ENCODE results near the gene NEB. TPM values are rescaled to one million over a fixed set of nuclear protein-coding genes. Genes with fewer than 3 reads are reported as not detected.
"Not testable (repeated sequence)": the region's sequence is repeated elsewhere in the genome, so short reads cannot be mapped to it uniquely, and the experiment has no call there.

NEB gene
- total and polyA plus RNA-seq, 4 donors: 1.6 to 3.1 (median 2.5) TPM

DNA sequence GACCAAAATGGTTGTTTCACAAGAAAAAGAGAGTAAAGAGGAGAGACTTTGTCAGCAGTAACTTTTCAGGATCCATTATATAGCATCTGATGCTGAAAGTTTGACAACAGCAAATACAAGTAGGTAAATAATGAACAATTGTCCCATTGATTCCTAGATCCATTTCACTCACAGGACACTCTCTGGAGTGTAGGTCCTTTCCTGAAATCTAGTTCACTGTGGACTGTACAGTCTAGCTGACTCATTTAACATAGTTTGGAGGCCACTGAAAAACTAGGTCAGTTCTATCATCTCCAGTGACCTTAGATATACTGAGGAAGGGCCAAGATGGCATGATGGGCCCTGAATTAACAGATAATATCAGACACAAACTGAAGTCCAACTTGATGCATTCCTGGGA is 19.3 kb upstream of the NEB start:
- Histone ChIP-seq H3K4me1 (ENCODE audit: control insufficient read depth in 1 of 2, insufficient read depth in 2 of 2, low read length in 2 of 2) (no peaks in the 10 kb centered on the region), H3K36me3 (ENCODE audit: control insufficient read depth in 1 of 2, insufficient read depth in 2 of 2, low read length in 1 of 2) (no peaks in the 10 kb centered on the region), H3K27ac (ENCODE audit: low read depth in 1 of 2, low read length in 2 of 2) (no peak overlapping the region), H3K9me3 (ENCODE audit: control insufficient read depth, low read length) (no peaks in the 10 kb centered on the region), H3K27me3 (ENCODE audit: control insufficient read depth in 1 of 2, insufficient read depth in 2 of 2, low read length in 1 of 2) (no peaks in the 10 kb centered on the region), H3K4me3 (ENCODE audit: low read length in 2 of 2) (no peak overlapping the region)
- DNase-seq: no peak
- ATAC-seq (ENCODE audit: low FRiP score): no peak
- intact Hi-C loops (cut with DNase I): no loop called here

DNA sequence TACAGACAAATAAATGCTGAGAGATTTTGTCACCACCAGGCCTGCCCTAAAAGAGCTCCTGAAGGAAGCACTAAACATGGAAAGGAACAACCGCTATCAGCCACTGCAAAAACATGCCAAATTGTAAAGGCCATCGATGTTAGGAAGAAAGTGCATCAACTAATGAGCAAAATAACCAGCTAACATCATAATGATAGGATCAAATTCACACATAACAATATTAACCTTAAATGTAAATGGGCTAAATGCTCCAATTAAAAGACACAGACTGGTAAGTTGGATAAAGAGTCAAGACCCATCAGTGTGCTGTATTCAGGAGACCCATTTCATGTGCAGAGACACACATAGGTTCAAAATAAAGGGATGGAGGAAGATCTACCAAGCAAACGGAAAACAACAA is 11.0 kb upstream of the NEB start:
- H3K9me3 ChIP-seq (ENCODE audit: control insufficient read depth, low read length); H3K4me3 ChIP-seq (ENCODE audit: low read length in 2 of 2); H3K4me1 ChIP-seq (ENCODE audit: control insufficient read depth in 1 of 2, insufficient read depth in 2 of 2, low read length in 2 of 2); H3K27ac ChIP-seq (ENCODE audit: low read depth in 1 of 2, low read length in 2 of 2); H3K27me3 ChIP-seq (ENCODE audit: control insufficient read depth in 1 of 2, insufficient read depth in 2 of 2, low read length in 1 of 2); intact Hi-C loops (cut with DNase I); DNase-seq; H3K36me3 ChIP-seq (ENCODE audit: control insufficient read depth in 1 of 2, insufficient read depth in 2 of 2, low read length in 1 of 2); ATAC-seq (ENCODE audit: low FRiP score): not testable (repeated sequence)
- 97 to 98% methylated on average over 3 of the region's 3 CpGs for WGBS, 2 donors

DNA sequence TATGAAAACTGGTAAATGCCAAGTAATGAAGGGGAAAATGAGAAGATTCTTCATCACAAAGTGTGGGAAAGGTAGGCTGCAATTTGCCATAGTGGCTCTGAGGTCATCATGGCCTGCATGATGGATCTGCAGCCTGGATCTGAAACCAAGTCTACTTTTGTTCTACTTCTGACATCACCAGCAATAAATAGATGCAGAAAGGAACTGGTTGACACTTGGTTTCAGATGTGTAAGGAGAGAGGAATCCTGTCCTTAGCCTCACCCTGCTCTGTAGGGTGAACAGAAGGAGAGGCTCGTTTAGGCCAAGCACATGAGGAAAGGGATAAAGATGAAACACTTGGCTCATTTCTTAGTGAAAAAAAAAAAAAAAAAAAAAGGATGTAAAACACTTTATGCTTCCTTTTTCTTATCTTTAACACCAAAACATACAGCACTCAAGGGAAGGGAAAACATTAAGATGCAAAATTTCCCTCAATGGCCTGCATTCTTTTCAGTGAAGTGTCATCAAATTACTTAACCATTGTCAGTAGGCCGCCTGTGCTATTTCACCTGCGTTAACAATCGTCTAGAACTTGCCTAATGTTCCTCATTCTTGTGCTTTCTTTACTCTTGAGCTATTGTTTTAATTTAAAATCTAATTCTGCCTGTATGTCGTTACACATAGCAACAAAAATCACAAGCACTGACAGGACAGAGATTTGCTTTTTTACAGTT is 3.9 kb downstream of the NEB start:
- no peak for ATAC-seq (ENCODE audit: low FRiP score)
- H3K36me3 ChIP-seq (ENCODE audit: control insufficient read depth in 1 of 2, insufficient read depth in 2 of 2, low read length in 1 of 2): no peaks in the 10 kb centered on the region
- no peak overlapping the region for H3K27ac ChIP-seq (ENCODE audit: low read depth in 1 of 2, low read length in 2 of 2)
- no peak overlapping the region for H3K4me3 ChIP-seq (ENCODE audit: low read length in 2 of 2)
- no peaks in the 10 kb centered on the region for H3K27me3 ChIP-seq (ENCODE audit: control insufficient read depth in 1 of 2, insufficient read depth in 2 of 2, low read length in 1 of 2)
- no peaks in the 10 kb centered on the region for H3K9me3 ChIP-seq (ENCODE audit: control insufficient read depth, low read length)
- WGBS, 2 donors: 79% methylated on average over 5 of the region's 5 CpGs
- H3K4me1 ChIP-seq (ENCODE audit: control insufficient read depth in 1 of 2, insufficient read depth in 2 of 2, low read length in 2 of 2): peaks cover 0 to 4% of the 10 kb centered on the region in 2 donors
- DNase-seq: no peak
- intact Hi-C loops (cut with DNase I): no loop called here

- H3K4me1 ChIP-seq (ENCODE audit: control insufficient read depth in 1 of 2, insufficient read depth in 2 of 2, low read length in 2 of 2): peaks cover 0 to 4% of the 10 kb centered on the region in 2 donors
- H3K27ac ChIP-seq (ENCODE audit: low read depth in 1 of 2, low read length in 2 of 2): no peak overlapping the region
- H3K4me3 ChIP-seq (ENCODE audit: low read length in 2 of 2): no peak overlapping the region
- 62 to 72% methylated on average over 1 of the region's 1 CpG for WGBS, 2 donors
- no peaks in the 10 kb centered on the region for H3K9me3 ChIP-seq (ENCODE audit: control insufficient read depth, low read length)
- ATAC-seq (ENCODE audit: low FRiP score) (no peak), DNase-seq (no peak)
- no peaks in the 10 kb centered on the region for H3K27me3 ChIP-seq (ENCODE audit: control insufficient read depth in 1 of 2, insufficient read depth in 2 of 2, low read length in 1 of 2)
- peaks cover 0 to 2% of the 10 kb centered on the region in 2 donors for H3K36me3 ChIP-seq (ENCODE audit: control insufficient read depth in 1 of 2, insufficient read depth in 2 of 2, low read length in 1 of 2)
- intact Hi-C loops (cut with DNase I): no loop called here
Measured at GRCh38 chr2:151729837-151730236, 4.4 kb downstream of the NEB start.

DNA sequence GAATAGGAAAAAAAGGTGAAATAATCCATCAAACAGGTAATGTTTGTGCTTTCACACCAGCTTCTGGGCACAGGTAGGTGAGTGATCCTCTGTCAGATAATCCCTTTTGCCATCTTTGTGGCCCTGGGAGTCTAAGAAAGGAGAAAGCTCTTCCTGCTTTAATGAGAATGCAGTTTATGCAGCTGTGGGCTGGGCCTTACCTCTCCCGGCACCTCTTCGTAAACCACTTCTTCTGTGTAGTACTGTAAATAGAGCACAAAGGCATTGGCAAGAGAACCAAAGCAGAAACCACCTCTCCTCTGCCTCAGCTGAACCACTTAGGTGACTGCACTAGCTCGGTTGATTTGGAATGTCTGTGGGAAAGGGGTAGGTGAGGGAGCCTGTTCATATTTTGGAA is 4.9 kb downstream of the NEB start:
- Histone ChIP-seq H3K27me3 (ENCODE audit: control insufficient read depth in 1 of 2, insufficient read depth in 2 of 2, low read length in 1 of 2) (no peaks in the 10 kb centered on the region), H3K4me1 (ENCODE audit: control insufficient read depth in 1 of 2, insufficient read depth in 2 of 2, low read length in 2 of 2) (peaks cover 0 to 4% of the 10 kb centered on the region in 2 donors), H3K36me3 (ENCODE audit: control insufficient read depth in 1 of 2, insufficient read depth in 2 of 2, low read length in 1 of 2) (peaks cover 0 to 2% of the 10 kb centered on the region in 2 donors), H3K27ac (ENCODE audit: low read depth in 1 of 2, low read length in 2 of 2) (no peak overlapping the region), H3K4me3 (ENCODE audit: low read length in 2 of 2) (no peak overlapping the region), H3K9me3 (ENCODE audit: control insufficient read depth, low read length) (no peaks in the 10 kb centered on the region)
- intact Hi-C loops (cut with DNase I): no loop called here
- WGBS, 2 donors: 91 to 97% methylated on average over 3 of the region's 3 CpGs
- DNase-seq (no peak), ATAC-seq (ENCODE audit: low FRiP score) (no peak)

DNA sequence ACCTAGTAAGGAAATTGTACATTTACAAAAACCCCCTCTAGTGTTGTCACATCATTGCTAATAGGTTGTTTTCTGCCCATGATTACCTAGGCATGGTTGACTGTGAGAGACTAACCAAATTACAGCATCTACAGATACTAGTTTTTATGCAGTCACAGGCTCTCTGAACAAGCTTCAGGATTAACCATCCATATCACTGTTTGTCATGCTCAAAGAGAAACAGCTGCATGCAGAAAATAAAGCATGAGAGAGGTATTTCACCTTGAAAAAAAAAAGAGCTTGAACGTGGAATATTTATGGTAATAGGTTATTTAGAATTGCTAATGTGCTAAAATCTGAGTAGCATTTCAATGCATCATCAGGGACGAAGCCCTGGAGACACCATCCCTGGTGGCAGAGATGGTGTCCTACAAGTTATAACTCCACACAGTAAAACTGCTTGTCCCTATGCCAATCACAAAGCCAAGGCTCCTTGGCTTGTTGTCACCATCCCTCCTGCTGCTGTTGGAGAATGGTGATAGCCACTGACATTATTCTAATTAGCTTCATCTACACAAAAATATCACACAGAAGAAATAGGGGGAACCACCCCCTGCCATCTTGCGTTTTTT is 5.4 kb downstream of the NEB start:
- Histone ChIP-seq H3K4me3 (ENCODE audit: low read length in 2 of 2) (no peak overlapping the region), H3K4me1 (ENCODE audit: control insufficient read depth in 1 of 2, insufficient read depth in 2 of 2, low read length in 2 of 2) (peaks cover 0 to 4% of the 10 kb centered on the region in 2 donors), H3K27ac (ENCODE audit: low read depth in 1 of 2, low read length in 2 of 2) (no peak overlapping the region), H3K27me3 (ENCODE audit: control insufficient read depth in 1 of 2, insufficient read depth in 2 of 2, low read length in 1 of 2) (no peaks in the 10 kb centered on the region), H3K9me3 (ENCODE audit: control insufficient read depth, low read length) (no peaks in the 10 kb centered on the region), H3K36me3 (ENCODE audit: control insufficient read depth in 1 of 2, insufficient read depth in 2 of 2, low read length in 1 of 2) (peaks cover 0 to 2% of the 10 kb centered on the region in 2 donors)
- ATAC-seq (ENCODE audit: low FRiP score) (no peak), DNase-seq (no peak)
- intact Hi-C loops (cut with DNase I): no loop called here
- 80 to 86% methylated on average over 3 of the region's 3 CpGs for WGBS, 2 donors

DNA sequence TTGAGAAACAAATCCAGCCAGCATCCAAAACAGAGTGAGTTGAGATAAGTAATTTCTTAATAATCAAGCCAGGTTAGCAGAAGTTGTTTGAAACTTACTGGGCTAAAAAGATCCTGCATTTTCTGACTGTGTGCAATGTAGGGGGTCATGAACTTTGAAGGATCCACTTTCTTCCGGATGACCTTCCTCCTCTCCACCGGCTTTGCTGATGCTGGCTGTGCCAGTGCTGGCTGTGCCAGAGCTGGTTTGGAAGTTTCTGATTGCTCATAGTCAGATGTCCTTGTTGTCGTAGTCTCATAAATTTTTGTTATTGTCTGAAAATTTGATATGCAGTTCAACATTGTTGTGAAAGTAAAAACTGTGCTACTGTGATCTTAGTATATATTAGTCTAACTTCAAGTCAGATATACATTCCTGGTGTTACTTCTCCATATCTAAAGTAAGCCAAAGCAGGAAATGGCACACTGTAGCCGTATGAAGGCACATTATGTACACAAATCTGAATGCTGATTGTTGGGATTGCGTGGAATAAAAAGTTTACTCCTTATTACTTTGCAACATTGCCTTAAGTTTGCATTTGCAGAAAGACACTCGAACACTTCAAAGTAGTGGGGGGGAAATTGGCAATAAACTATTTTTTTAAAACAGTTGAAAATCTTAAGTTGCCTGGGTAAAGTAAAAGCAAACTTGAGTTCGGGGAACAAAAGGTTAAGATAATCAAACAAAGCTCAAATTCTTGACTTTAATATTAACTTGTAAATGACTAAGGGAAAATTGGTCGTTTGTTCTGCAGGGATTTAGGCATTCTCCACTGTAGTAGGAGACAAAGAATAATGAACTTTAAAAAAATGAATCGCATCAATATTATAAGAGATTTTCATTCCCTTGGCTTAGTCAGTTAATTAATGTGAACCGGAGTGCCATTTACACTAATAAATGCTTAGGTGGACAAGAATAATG is 6.4 kb downstream of the NEB start:
- H3K27ac ChIP-seq (ENCODE audit: low read depth in 1 of 2, low read length in 2 of 2): no peak overlapping the region
- peaks cover 0 to 4% of the 10 kb centered on the region in 2 donors for H3K4me1 ChIP-seq (ENCODE audit: control insufficient read depth in 1 of 2, insufficient read depth in 2 of 2, low read length in 2 of 2)
- H3K36me3 ChIP-seq (ENCODE audit: control insufficient read depth in 1 of 2, insufficient read depth in 2 of 2, low read length in 1 of 2): peaks cover 0 to 2% of the 10 kb centered on the region in 2 donors
- H3K4me3 ChIP-seq (ENCODE audit: low read length in 2 of 2): no peak overlapping the region
- 75 to 80% methylated on average over 10 of the region's 10 CpGs for WGBS, 2 donors
- DNase-seq: no peak
- H3K9me3 ChIP-seq (ENCODE audit: control insufficient read depth, low read length): no peaks in the 10 kb centered on the region
- no peak for ATAC-seq (ENCODE audit: low FRiP score)
- intact Hi-C loops (cut with DNase I): no loop called here
- no peaks in the 10 kb centered on the region for H3K27me3 ChIP-seq (ENCODE audit: control insufficient read depth in 1 of 2, insufficient read depth in 2 of 2, low read length in 1 of 2)

DNA sequence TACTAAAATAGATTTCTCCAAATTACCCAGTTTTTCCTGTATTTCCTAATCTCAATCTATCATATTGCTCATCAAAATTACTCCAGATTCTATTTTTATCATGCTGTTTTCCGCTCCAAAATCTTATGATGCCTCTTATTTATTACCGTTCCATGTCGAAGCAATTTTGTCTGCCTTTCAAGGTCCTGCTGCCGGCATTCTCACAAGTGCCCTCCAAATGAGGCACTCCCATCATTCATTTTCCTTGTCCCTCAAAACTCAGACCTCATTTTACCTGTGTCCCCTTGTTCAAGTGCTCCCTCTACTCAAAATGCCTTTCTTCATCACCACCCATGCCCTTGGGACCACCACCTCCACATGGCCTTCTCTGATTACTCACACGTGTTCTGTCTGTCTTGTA is 13.1 kb downstream of the NEB start:
- Histone ChIP-seq H3K4me3 (ENCODE audit: low read length in 2 of 2) (no peak overlapping the region), H3K4me1 (ENCODE audit: control insufficient read depth in 1 of 2, insufficient read depth in 2 of 2, low read length in 2 of 2) (no peaks in the 10 kb centered on the region), H3K9me3 (ENCODE audit: control insufficient read depth, low read length) (peaks cover 1% of the 10 kb centered on the region), H3K27ac (ENCODE audit: low read depth in 1 of 2, low read length in 2 of 2) (no peak overlapping the region), H3K36me3 (ENCODE audit: control insufficient read depth in 1 of 2, insufficient read depth in 2 of 2, low read length in 1 of 2) (peaks cover 0 to 2% of the 10 kb centered on the region in 2 donors), H3K27me3 (ENCODE audit: control insufficient read depth in 1 of 2, insufficient read depth in 2 of 2, low read length in 1 of 2) (no peaks in the 10 kb centered on the region)
- 89 to 90% methylated on average over 5 of the region's 5 CpGs for WGBS, 2 donors
- intact Hi-C loops (cut with DNase I): no loop called here
- ATAC-seq (ENCODE audit: low FRiP score): no peak
- no peak for DNase-seq

Measured in aorta (tissue), 5 donors.